Tibial nerve (tissue), 4 donors: ENCODE measurements around the gene ZBTB40. TPM values are rescaled to one million over a fixed set of nuclear protein-coding genes. Genes with fewer than 3 reads are reported as not detected.

Experiments used
- DNase-seq, 2 donors: peaks; one replicate each; pipeline ENCODE4 v3.0.0-alpha.2; 2019; ENCODE audit warnings: low spot score in 2 of 2
- H3K27ac ChIP-seq, 4 donors: fragments of 200-600 bp; sonication (generic) in 3 of 4; one replicate each; pipeline ENCODE4 v1.5.1; 2017 to 2019; ENCODE audit warnings: mild to moderate bottlenecking in 1 of 4
- H3K27me3 ChIP-seq, 2 donors: fragments of 200-600 bp; sonication (generic) in 1 of 2; one replicate each; pipeline versions ENCODE4 v1.5.1 to v1.6.0; 2017 to 2019
- H3K36me3 ChIP-seq, 3 donors: fragments of 200-600 bp; sonication (generic); one replicate each; pipeline ENCODE4 v1.5.1; 2018 to 2019
- H3K4me1 ChIP-seq, 4 donors: fragments of 200-600 bp; sonication (generic) in 3 of 4; one replicate each; pipeline ENCODE4 v1.5.1; 2017 to 2019
- H3K4me3 ChIP-seq, 4 donors: fragments of 200-600 bp; sonication (generic) in 3 of 4; one replicate each; pipeline ENCODE4 v1.5.1; 2017 to 2019; ENCODE audit warnings: mild to moderate bottlenecking in 1 of 4, moderate library complexity in 1 of 4
- H3K9me3 ChIP-seq, 4 donors: fragments of 200-600 bp; sonication (generic) in 3 of 4; one replicate each; pipeline ENCODE4 v1.5.1; 2017 to 2019
- EP300 ChIP-seq, 2 donors: sonication (generic); formaldehyde crosslinking; IDR thresholded peaks; one replicate each; pipeline ENCODE4 v1.6.1; 2017; ENCODE audit warnings: antibody characterized with exemption in 2 of 2, mild to moderate bottlenecking in 1 of 2
- POLR2A ChIP-seq, 2 donors: fragments of 450-650 bp; IDR thresholded peaks; one replicate each; pipeline ENCODE4 v1.6.1; 2017; ENCODE audit warnings: antibody characterized with exemption in 2 of 2, mild to moderate bottlenecking in 2 of 2, moderate library complexity in 2 of 2
- WGBS, 2 donors: methylation state at CpG; one replicate each; pipeline ENCODE4 v1.1.5; 2018; 5-methylcytosine and 5-hydroxymethylcytosine counted together
- total RNA-seq, 4 donors: library from RNA; depleted of rRNA; stranded (reverse); fragments of >200 nt; gene quantifications; one replicate each; pipeline ENCODE4 v1.1.0, GENCODE V29; 2016
- TF ChIP-seq, protein P1 (sequence below), 5 experiments: fragments of 200-600 bp in 3 of 5; fragments of 450-650 bp in 2 of 5; sonication (generic) in 3 of 5; IDR thresholded peaks; one replicate each; pipeline ENCODE4 v1.5.1; 2016 to 2019; ENCODE audit warnings: antibody characterized with exemption in 5 of 5, mild to moderate bottlenecking in 3 of 5, moderate library complexity in 2 of 5

Gene ZBTB40
- total RNA-seq, 4 donors from 2014 or later = 17.8 to 21.2 (median 18.2) TPM

DNA sequence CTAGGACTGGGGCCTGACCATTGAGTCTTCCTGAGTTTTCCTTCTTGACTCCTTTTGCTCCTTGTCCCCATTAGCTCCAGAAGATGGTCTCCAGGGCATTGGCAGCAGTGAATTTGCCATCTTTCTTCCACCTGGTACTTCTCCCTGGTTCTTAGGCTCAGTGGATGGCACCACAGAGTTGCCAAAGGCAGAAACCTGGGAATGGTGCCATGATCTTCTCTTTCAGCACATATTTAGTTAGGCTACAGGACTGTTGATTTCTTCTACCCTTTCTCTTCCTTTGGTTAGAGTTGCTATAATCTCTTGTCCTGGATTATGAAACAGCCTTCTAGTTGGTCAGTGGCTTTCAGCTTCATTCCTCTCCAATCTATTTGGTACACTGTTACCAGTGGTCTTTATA, 6.2 kb downstream of the ZBTB40 start:
- DNase-seq = no peak
- no peak overlapping the region for H3K27ac ChIP-seq
- TF ChIP-seq, protein P1, sequence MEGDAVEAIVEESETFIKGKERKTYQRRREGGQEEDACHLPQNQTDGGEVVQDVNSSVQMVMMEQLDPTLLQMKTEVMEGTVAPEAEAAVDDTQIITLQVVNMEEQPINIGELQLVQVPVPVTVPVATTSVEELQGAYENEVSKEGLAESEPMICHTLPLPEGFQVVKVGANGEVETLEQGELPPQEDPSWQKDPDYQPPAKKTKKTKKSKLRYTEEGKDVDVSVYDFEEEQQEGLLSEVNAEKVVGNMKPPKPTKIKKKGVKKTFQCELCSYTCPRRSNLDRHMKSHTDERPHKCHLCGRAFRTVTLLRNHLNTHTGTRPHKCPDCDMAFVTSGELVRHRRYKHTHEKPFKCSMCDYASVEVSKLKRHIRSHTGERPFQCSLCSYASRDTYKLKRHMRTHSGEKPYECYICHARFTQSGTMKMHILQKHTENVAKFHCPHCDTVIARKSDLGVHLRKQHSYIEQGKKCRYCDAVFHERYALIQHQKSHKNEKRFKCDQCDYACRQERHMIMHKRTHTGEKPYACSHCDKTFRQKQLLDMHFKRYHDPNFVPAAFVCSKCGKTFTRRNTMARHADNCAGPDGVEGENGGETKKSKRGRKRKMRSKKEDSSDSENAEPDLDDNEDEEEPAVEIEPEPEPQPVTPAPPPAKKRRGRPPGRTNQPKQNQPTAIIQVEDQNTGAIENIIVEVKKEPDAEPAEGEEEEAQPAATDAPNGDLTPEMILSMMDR (IDR thresholded peaks at IDR 0.05) = no peak
- TF ChIP-seq POLR2A (IDR thresholded peaks at IDR 0.05) = no peak
- TF ChIP-seq EP300 (IDR thresholded peaks at IDR 0.05) = no peak
- H3K4me3 ChIP-seq = no peak overlapping the region
- H3K36me3 ChIP-seq = no peaks in the 10 kb centered on the region
- peaks cover 0 to 34% (median 3%) of the 10 kb centered on the region in 4 donors for H3K4me1 ChIP-seq
- H3K27me3 ChIP-seq = no peaks in the 10 kb centered on the region
- H3K9me3 ChIP-seq = no peaks in the 10 kb centered on the region

DNA sequence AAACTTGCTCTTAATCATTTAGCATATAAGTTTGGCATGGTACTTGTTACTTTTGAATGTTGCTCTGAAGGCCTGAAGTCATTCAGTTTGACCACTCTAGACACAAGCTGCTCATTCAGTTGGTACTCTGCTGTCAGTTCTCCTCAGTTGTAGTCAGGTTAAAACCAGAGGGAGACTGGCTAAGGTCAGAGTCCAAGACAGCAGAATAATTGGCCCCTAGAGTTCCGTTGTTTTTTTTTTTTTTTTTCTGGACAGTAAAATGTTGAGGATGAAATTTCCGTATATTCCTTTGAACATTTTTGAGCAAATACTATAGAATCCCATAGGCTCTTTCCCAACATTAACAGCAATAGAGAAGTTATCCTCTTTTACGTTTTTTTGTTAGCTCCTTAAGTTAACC, 9.4 kb downstream of the ZBTB40 start:
- no peak for TF ChIP-seq EP300 (IDR thresholded peaks at IDR 0.05)
- TF ChIP-seq, protein P1 (IDR thresholded peaks at IDR 0.05) = no peak
- no peak for TF ChIP-seq POLR2A (IDR thresholded peaks at IDR 0.05)
- peaks cover 0 to 11% (median 0%) of the 10 kb centered on the region in 3 donors for H3K36me3 ChIP-seq
- 73 to 84% methylated on average over 3 of the region's 3 CpGs for WGBS, 2 donors

DNA sequence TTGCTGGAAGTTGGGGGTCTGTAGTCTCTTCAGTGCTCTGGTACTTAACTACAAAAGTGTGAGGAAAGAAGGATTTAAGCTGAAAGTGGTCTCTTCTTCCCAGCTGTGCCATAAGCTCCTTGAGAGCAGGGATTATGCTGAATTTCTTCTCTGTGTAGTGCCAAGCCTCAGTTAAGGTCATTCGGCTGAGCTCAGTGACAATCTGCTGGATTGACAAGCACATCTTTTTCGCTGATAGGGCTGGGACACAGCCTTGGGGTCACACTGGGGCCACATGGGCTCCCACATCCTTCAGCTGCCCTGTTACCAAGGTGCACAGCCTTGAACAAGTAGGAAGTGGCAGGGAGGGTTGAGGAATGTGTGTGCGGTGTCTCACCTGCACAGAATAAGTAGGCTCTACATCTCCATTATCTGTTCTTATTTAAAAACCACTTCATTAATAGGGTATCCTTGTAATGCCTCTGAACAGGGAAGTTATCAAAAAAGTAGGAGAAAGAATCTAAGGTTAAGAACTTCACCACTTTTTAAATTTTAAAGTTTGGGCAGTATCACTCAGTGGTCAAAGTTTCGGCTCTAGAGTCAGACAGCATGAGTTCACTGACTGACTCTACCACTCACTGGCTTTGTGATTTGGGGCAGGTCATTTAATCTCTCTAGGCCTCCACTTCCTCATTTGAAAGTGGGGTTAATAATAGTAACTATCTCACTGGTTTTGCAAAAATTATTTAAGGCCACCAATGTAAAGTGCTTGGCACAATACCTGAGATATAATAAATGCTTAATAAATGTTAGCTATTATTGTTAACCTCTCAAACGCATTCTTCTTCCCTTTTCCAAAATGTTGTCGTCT, 10.3 kb downstream of the ZBTB40 start:
- Histone ChIP-seq H3K9me3 (peaks cover 0 to 10% (median 0%) of the 10 kb centered on the region in 4 donors), H3K36me3 (peaks cover 0 to 11% (median 0%) of the 10 kb centered on the region in 3 donors)
- 91 to 95% methylated on average over 6 of the region's 6 CpGs for WGBS, 2 donors

More for the DNA sequence above, 9.4 kb downstream of the ZBTB40 start:
- Histone ChIP-seq H3K4me3 (no peak overlapping the region), H3K9me3 (peaks cover 0 to 10% (median 0%) of the 10 kb centered on the region in 4 donors), H3K27ac (no peak overlapping the region), H3K27me3 (no peaks in the 10 kb centered on the region), H3K4me1 (peaks cover 0 to 20% (median 0%) of the 10 kb centered on the region in 4 donors)
- DNase-seq = no peak

DNA sequence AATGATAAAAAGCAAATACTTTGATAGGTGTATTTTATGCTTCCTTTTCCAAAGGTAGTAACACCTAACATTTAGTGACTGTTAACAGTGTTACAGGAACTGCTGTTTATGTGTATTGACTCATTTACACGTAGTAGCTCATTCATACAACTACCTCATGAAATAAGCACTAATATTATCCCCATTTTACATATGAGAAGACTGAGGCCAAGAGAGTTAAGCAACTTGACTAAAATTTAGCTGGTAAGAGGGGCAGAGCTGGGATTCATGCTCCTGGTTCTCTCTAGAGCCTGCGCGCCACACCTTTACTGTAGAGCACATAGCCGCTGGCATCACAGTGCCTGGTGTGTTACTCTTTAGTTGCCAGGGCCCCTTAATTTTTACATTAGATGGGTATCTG, 11.3 kb downstream of the ZBTB40 start:
- H3K9me3 ChIP-seq = peaks cover 0 to 10% (median 0%) of the 10 kb centered on the region in 4 donors
- H3K27me3 ChIP-seq = no peaks in the 10 kb centered on the region
- TF ChIP-seq, protein P1 (IDR thresholded peaks at IDR 0.05) = no peak
- TF ChIP-seq POLR2A (IDR thresholded peaks at IDR 0.05) (no peak), EP300 (IDR thresholded peaks at IDR 0.05) (no peak)
- no peak overlapping the region for H3K27ac ChIP-seq
- H3K4me3 ChIP-seq = no peak overlapping the region
- WGBS, 2 donors = 92 to 96% methylated on average over 4 of the region's 4 CpGs
- no peak for DNase-seq
- peaks cover 0 to 7% (median 0%) of the 10 kb centered on the region in 4 donors for H3K4me1 ChIP-seq
- peaks cover 0 to 11% (median 0%) of the 10 kb centered on the region in 3 donors for H3K36me3 ChIP-seq

More for the DNA sequence above, 10.3 kb downstream of the ZBTB40 start:
- no peak overlapping the region for H3K4me3 ChIP-seq
- H3K4me1 ChIP-seq = peaks cover 0 to 17% (median 0%) of the 10 kb centered on the region in 4 donors
- TF ChIP-seq, protein P1 (IDR thresholded peaks at IDR 0.05) = no peak
- TF ChIP-seq POLR2A (IDR thresholded peaks at IDR 0.05) (no peak), EP300 (IDR thresholded peaks at IDR 0.05) (no peak)
- H3K27me3 ChIP-seq = no peaks in the 10 kb centered on the region
- no peak for DNase-seq
- H3K27ac ChIP-seq = no peak overlapping the region

DNA sequence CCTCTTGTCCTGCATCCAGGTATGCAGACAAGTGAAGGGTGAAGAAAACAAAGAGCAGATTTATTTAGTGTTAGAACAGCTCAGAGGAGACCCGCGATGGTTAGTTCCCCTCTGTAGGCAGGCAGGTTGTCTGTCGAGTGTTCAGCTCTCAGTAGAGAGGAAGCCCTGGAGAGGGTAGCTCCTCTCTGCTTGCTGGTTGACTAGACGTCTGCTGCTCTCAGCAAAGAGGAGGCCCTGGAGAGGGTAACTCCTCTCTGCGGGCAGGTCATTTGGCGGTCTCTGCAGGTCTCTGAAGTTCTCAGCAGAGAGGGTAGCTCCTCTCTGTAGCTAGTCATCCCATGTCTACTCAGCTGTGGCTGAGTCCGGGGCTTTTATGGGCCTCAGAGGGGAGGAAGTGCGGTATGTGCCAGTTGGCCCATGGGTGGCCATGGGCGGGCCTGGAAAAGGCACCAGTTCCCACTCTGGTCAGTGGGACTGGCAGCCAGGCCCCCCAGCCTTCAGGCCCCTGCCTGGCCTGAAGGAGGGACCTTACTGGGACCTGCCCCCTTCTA, 13.4 kb downstream of the ZBTB40 start:
- H3K27ac ChIP-seq = no peak overlapping the region
- no peak overlapping the region for H3K4me3 ChIP-seq
- no peaks in the 10 kb centered on the region for H3K27me3 ChIP-seq
- 92 to 95% methylated on average over 5 to 9 of the region's 9 CpGs for WGBS, 2 donors
- peaks cover 0 to 10% (median 0%) of the 10 kb centered on the region in 4 donors for H3K9me3 ChIP-seq
- DNase-seq = no peak
- H3K36me3 ChIP-seq = peaks cover 0 to 11% (median 0%) of the 10 kb centered on the region in 3 donors
- H3K4me1 ChIP-seq = peaks cover 0 to 9% (median 0%) of the 10 kb centered on the region in 4 donors
- TF ChIP-seq, protein P1 (IDR thresholded peaks at IDR 0.05) = no peak
- TF ChIP-seq EP300 (IDR thresholded peaks at IDR 0.05) = no peak
- TF ChIP-seq POLR2A (IDR thresholded peaks at IDR 0.05) = no peak
